AG09309 (cell line): ENCODE results near the gene CHRNB1.
"Not testable (repeated sequence)": the region's sequence is repeated elsewhere in the genome, so short reads cannot be mapped to it uniquely, and the experiment has no call there.

Source experiments
- DNase-seq: peaks from one replicate; pipeline ENCODE4 v3.0.0-alpha.2; 2010; ENCODE audit warnings: low read depth
- H3K4me3 ChIP-seq: 2 replicates; pipeline ENCODE4 v1.5.1; 2011; ENCODE audit warnings: mild to moderate bottlenecking, low read depth, low read length, moderate library complexity; ENCODE audit not compliant: control insufficient read depth
- CTCF ChIP-seq: IDR thresholded peaks from 2 replicates; pipeline ENCODE4 v1.5.1; 2011; ENCODE audit warnings: mild to moderate bottlenecking, low read depth, low read length, inconsistent platforms; ENCODE audit not compliant: insufficient read depth, control insufficient read depth; ENCODE audit errors: missing control alignments

CHRNB1 gene

GRCh38 chr17:7478276-7479212 is 33.7 kb downstream of the CHRNB1 start:
- H3K4me3 ChIP-seq = peak overlapping the region; percentile 52
- no peak for DNase-seq
- TF ChIP-seq CTCF = no peak

GRCh38 chr17:7479213-7480088 is 34.6 kb downstream of the CHRNB1 start, which contains the start of gene ZBTB4:
ZBTB4 (minus strand) TSS chr17:7479631; CDS start chr17:7466801, 12,830 bp downstream.
- no peak for DNase-seq
- TF ChIP-seq CTCF = no peak
- H3K4me3 ChIP-seq = peak within 1 kb of the TSS; percentile 52

- H3K4me3 ChIP-seq = peak overlapping the region; percentile 52
- TF ChIP-seq CTCF = no peak
- DNase-seq = no peak
Observed at GRCh38 chr17:7480089-7480384, 35.2 kb downstream of the CHRNB1 start.

- not testable (repeated sequence) for H3K4me3 ChIP-seq, DNase-seq
Observed at GRCh38 chr17:7481275-7481674, 36.4 kb downstream of the CHRNB1 start, which contains the start of gene SLC35G6. SLC35G6 (plus strand) TSS chr17:7481446; CDS start chr17:7481517, 71 bp downstream.

GRCh38 chr17:7481842-7482741 is 37.2 kb downstream of the CHRNB1 start:
- not testable (repeated sequence) for H3K4me3 ChIP-seq, DNase-seq

GRCh38 chr17:7482742-7483088 is 37.9 kb downstream of the CHRNB1 start:
- DNase-seq = not testable (repeated sequence)
- peak overlapping the region; percentile 92 for H3K4me3 ChIP-seq

- peak; percentile 73 for DNase-seq
- peak overlapping the region; percentile 92 for H3K4me3 ChIP-seq
- TF ChIP-seq CTCF = no peak
Observed at GRCh38 chr17:7483255-7484066, 38.6 kb downstream of the CHRNB1 start.
